HCT116 (cell line): ENCODE results near the gene ZNRF2.
"Not testable (repeated sequence)": the region's sequence is repeated elsewhere in the genome, so short reads cannot be mapped to it uniquely, and the experiment has no call there.

Experiments used
- CTCF ChIP-seq, 3 experiments: fragments of 200-600 bp in 1 of 3; sonication (generic) in 1 of 3; IDR thresholded peaks in 2 of 3; conservative IDR thresholded peaks in 1 of 3; 2 replicates each; pipeline ENCODE4 v1.5.1; 2012 to 2017; ENCODE audit warnings: low read depth in 2 of 3, low read length in 2 of 3, antibody characterized with exemption in 1 of 3, borderline replicate concordance in 1 of 3, control low read depth in 1 of 3, mild to moderate bottlenecking in 1 of 3, mixed read lengths in 1 of 3, mixed run types in 1 of 3, moderate library complexity in 1 of 3; ENCODE audit not compliant: insufficient read depth in 1 of 3
- EGR1 ChIP-seq: IDR thresholded peaks from 2 replicates; pipeline ENCODE4 v1.6.1; 2012; ENCODE audit warnings: low read depth
- ELF1 ChIP-seq: IDR thresholded peaks from 2 replicates; pipeline ENCODE4 v1.6.1; 2012; ENCODE audit warnings: low read depth, borderline replicate concordance
- EZH2 ChIP-seq: fragments of 200-600 bp; sonication (generic); IDR thresholded peaks from 2 replicates; pipeline ENCODE4 v1.6.1; 2017; ENCODE audit warnings: antibody characterized with exemption, mixed run types
- EZH2phosphoT487 ChIP-seq: fragments of 200-600 bp; IDR thresholded peaks from 2 replicates; pipeline ENCODE4 v1.6.1; 2018; ENCODE audit warnings: antibody characterized with exemption, borderline replicate concordance
- MAX ChIP-seq: IDR thresholded peaks from 2 replicates; pipeline ENCODE4 v1.6.1; 2012
- POLR2A ChIP-seq: IDR thresholded peaks from 2 replicates; pipeline ENCODE4 v1.7.0; 2011; ENCODE audit warnings: borderline replicate concordance; ENCODE audit not compliant: insufficient read depth, insufficient read length; ENCODE audit errors: extremely low read depth
- POLR2AphosphoS5 ChIP-seq: IDR thresholded peaks from 2 replicates; pipeline ENCODE4 v1.6.1; 2011; ENCODE audit warnings: mild to moderate bottlenecking, low read depth, low read length, moderate library complexity
- RAD21 ChIP-seq: IDR thresholded peaks from 2 replicates; pipeline ENCODE4 v1.6.1; 2012; ENCODE audit warnings: low read depth, mild to moderate bottlenecking
- SIN3A ChIP-seq: IDR thresholded peaks from 2 replicates; pipeline ENCODE4 v1.6.1; 2012; ENCODE audit warnings: low read depth
- SP1 ChIP-seq: IDR thresholded peaks from 2 replicates; pipeline ENCODE4 v1.6.1; 2012; ENCODE audit warnings: low read depth
- TCF7L2 ChIP-seq: IDR thresholded peaks from 2 replicates; pipeline ENCODE4 v1.7.0; 2011; ENCODE audit warnings: borderline replicate concordance, inconsistent platforms; ENCODE audit not compliant: insufficient read depth, insufficient read length; ENCODE audit errors: extremely low read depth
- ZBTB33 ChIP-seq: IDR thresholded peaks from 2 replicates; pipeline ENCODE4 v1.6.1; 2011; ENCODE audit warnings: mild to moderate bottlenecking, low read length, moderate library complexity; ENCODE audit not compliant: insufficient replicate concordance; ENCODE audit errors: extremely low read depth

- TF ChIP-seq CTCF (IDR thresholded peaks at IDR 0.05 in 2 of 3, conservative IDR thresholded peaks at IDR 0.05 in 1 of 3; ENCODE audit: borderline replicate concordance in 1 of 3, insufficient read depth in 1 of 3, low read depth in 2 of 3, low read length in 2 of 3); MAX; POLR2A; RAD21; POLR2AphosphoS5; ZBTB33; EGR1; TCF7L2; EZH2; ELF1; EZH2phosphoT487; SP1; SIN3A: not testable (repeated sequence)
Measured at GRCh38 chr7:30297499-30297898, 13.1 kb downstream of the ZNRF2 start.
